ENCODE results near the gene GRIN1. TPM values are rescaled to one million over a fixed set of nuclear protein-coding genes. Genes with fewer than 3 reads are reported as not detected.
A peak's percentile ranks its signal among the peaks of the same experiment; 100 is the strongest.

The GRIN1 gene
- total and polyA plus RNA-seq, 2 of the 13 experiments (the other 11 are each of a cell fraction or from before 2014, with no cell fraction given), result 0.13 TPM; not detected in 1

- TF ChIP-seq YEATS2 (CRISPR knock-in tag; IDR thresholded peaks at IDR 0.05; ENCODE audit: borderline replicate concordance), result no peak
- no peak for TF ChIP-seq HNRNPUL1 (IDR thresholded peaks at IDR 0.05; ENCODE audit: low read depth, low read length)
- no peak for TF ChIP-seq RAD21 (CRISPR knock-in tag; IDR thresholded peaks at IDR 0.05)
- TF ChIP-seq SIN3A (IDR thresholded peaks at IDR 0.05; ENCODE audit: borderline replicate concordance, low read depth, low read length), result no peak
- no peak for TF ChIP-seq ZNF589 (CRISPR knock-in tag; conservative IDR thresholded peaks at IDR 0.05)
- no peak for TF ChIP-seq NFE2L2 (IDR thresholded peaks at IDR 0.05; ENCODE audit: low read length)
- TF ChIP-seq MED1 (CRISPR knock-in tag; IDR thresholded peaks at IDR 0.05), result no peak
- no peak; the same call in 1 of the 2 replicates for TF ChIP-seq ZNF292 (CRISPR knock-in tag; IDR thresholded peaks at IDR 0.05; ENCODE audit: borderline replicate concordance, low read depth)
- no peak for TF ChIP-seq HNRNPL (IDR thresholded peaks at IDR 0.05; ENCODE audit: low read depth, low read length)
- TF ChIP-seq ZNF770 (CRISPR knock-in tag; IDR thresholded peaks at IDR 0.05), result no peak
- no peak for TF ChIP-seq TEAD2 (CRISPR knock-in tag; IDR thresholded peaks at IDR 0.05)
- no peak for TF ChIP-seq HES4 (CRISPR knock-in tag; IDR thresholded peaks at IDR 0.05; ENCODE audit: borderline replicate concordance)
- no peak for TF ChIP-seq IKZF1 (IDR thresholded peaks at IDR 0.05)
- no peak for TF ChIP-seq GABPA (IDR thresholded peaks at IDR 0.05; ENCODE audit: low read depth, low read length)
- no peak for TF ChIP-seq GABPA (CRISPR knock-in tag; IDR thresholded peaks at IDR 0.05; ENCODE audit: low read depth)
- TF ChIP-seq XBP1 (CRISPR knock-in tag; IDR thresholded peaks at IDR 0.05), result no peak
- no peak for TF ChIP-seq TGIF2 (CRISPR knock-in tag; IDR thresholded peaks at IDR 0.05)
- TF ChIP-seq NFIC (IDR thresholded peaks at IDR 0.05; ENCODE audit: low read length), result no peak
- no peak for TF ChIP-seq THAP7 (CRISPR knock-in tag; IDR thresholded peaks at IDR 0.05)
- no peak for TF ChIP-seq CREB3 (CRISPR knock-in tag; IDR thresholded peaks at IDR 0.05)
- no peak for TF ChIP-seq ZNF598 (CRISPR knock-in tag; IDR thresholded peaks at IDR 0.05; ENCODE audit: borderline replicate concordance)
- TF ChIP-seq UBTF (CRISPR knock-in tag; IDR thresholded peaks at IDR 0.05), result peak; percentile 58
- peak; percentile 56; the same call in 1 of the 2 replicates for TF ChIP-seq ZSCAN31 (CRISPR knock-in tag; IDR thresholded peaks at IDR 0.05; ENCODE audit: low read depth)
- TF ChIP-seq CAMTA2 (CRISPR knock-in tag; IDR thresholded peaks at IDR 0.05; ENCODE audit: borderline replicate concordance), result no peak
- TF ChIP-seq HCFC1 (IDR thresholded peaks at IDR 0.05; ENCODE audit: low read depth, low read length), result no peak
- no peak for TF ChIP-seq ZNF709 (CRISPR knock-in tag; IDR thresholded peaks at IDR 0.05)
- no peak for TF ChIP-seq ZNF367 (CRISPR knock-in tag; IDR thresholded peaks at IDR 0.05; ENCODE audit: borderline replicate concordance)
- TF ChIP-seq ZNF136 (CRISPR knock-in tag; IDR thresholded peaks at IDR 0.05; ENCODE audit: low read depth), result no peak
Observed at GRCh38 chr9:137218212-137218753, 79.3 kb downstream of the GRIN1 start (continued).

Data from HepG2 (cell line).